Smooth muscle cell of the pulmonary artery (primary cell): ENCODE results near the gene CLHC1. TPM values are rescaled to one million over a fixed set of nuclear protein-coding genes. Genes with fewer than 3 reads are reported as not detected.

Experiments
- total RNA-seq: library from RNA; depleted of rRNA; stranded (reverse); fragments of >200 nt; gene quantifications from 2 replicates; pipeline ENCODE4 v1.2.3, GENCODE V29; 2014

CLHC1 gene
- total RNA-seq: 9.3 TPM in 2 replicates

DNA sequence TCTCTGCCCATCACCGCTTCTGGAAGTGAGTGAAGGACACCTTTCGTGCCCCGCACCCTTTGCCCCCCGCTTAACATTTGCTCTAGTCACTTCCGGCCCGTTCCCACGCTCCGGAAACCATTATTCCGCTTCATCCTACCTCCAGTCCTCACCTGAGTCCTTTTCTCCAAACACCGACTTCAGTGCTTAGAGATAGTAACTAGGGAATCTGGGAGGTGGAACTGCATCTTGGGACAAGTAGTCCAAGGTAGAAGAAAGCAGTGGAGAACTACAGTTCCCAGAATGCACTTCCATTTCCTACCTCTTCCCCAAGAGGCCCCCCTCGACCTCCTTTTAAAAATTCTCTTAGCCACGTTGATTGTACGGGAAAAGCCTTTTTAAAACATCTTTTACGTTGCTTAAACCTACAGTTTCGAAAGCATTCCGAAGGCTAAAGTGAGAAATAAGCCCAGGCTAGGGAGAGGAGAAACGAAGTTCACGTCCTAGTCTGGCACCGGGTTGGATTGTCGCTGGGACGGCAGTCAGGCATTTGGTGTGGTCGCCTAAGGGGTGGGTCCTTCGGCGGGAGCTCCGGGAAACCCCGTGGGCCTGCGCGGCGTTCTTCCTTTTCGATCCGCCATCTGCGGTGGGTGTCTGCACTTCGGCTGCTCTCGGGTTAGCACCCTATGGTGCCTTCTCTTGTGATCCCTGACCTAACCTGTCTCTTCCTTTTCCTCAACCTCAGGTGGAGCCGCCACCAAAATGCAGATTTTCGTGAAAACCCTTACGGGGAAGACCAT lies at the start of gene CLHC1, which contains the start of gene RPS27A:
CLHC1 (minus strand) TSS at position 210 of the 779 bp plus-strand sequence. CDS start 9,882 bp downstream, outside the sequence.
RPS27A (plus strand) TSS at position 605 of the 779 bp plus-strand sequence; CDS start at position 742, 137 bp downstream.

DNA sequence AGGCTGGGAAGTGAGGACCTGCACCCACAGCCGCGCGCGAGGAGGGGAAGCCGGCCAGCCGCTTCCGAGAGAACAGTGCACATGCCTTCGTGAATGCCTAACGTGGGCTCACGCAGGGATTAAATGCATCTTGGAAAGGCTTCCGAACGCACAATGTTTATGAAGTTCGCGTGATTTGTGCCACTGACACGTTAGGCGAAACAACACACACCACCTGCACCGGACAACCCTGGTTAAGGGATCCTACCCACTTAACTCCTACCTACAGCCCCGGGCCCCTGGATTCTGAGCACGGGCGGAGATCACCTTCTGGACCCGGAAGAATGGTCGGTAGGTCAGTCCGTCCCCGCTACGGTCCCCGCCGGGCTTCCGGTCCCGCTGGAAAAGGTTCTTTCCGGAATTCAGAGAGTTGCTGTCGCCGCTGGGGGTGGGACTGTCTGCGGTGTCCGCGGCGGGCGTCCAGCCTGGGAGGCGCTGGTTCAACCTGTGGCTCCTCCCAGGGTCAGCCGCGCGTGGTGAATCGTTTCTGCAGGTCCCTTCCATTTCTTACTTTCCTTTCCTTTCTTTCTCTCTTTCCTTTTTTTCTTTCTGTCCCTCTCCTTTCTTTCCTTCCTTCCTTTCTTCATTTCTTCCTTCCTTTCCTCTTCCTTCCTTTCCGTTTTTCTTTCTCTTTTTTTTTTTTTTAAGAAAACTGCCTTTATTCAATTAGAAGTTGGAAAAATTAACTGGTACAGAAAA lies 37.0 kb upstream of the CLHC1 start, which contains the start of gene MTIF2:
MTIF2 (minus strand) TSS at position 325 of the 738 bp plus-strand sequence. CDS start 5,373 bp downstream, outside the sequence.

Other genes starting within 250 kb of the CLHC1 start
- gene RTN4, start 181.8 kb downstream of the CLHC1 start, total RNA-seq: 440 and 543 TPM in 2 replicates
- 297 and 357 TPM in 2 replicates for gene RPS27A, start 395 bp upstream of the CLHC1 start, total RNA-seq
- 27.1 and 32.8 TPM in 2 replicates for gene MTIF2, start 36.9 kb upstream of the CLHC1 start, total RNA-seq
- 50.9 and 53.4 TPM in 2 replicates for gene CCDC88A, start 187.6 kb upstream of the CLHC1 start, total RNA-seq